ENCODE data around the gene ENO3. TPM values are rescaled to one million over a fixed set of nuclear protein-coding genes. Genes with fewer than 3 reads are reported as not detected.

Gene ENO3
- total RNA-seq, 4 donors from 2014 or later, result 0.31 to 3.6 (median 1.5) TPM; not detected in 1

DNA sequence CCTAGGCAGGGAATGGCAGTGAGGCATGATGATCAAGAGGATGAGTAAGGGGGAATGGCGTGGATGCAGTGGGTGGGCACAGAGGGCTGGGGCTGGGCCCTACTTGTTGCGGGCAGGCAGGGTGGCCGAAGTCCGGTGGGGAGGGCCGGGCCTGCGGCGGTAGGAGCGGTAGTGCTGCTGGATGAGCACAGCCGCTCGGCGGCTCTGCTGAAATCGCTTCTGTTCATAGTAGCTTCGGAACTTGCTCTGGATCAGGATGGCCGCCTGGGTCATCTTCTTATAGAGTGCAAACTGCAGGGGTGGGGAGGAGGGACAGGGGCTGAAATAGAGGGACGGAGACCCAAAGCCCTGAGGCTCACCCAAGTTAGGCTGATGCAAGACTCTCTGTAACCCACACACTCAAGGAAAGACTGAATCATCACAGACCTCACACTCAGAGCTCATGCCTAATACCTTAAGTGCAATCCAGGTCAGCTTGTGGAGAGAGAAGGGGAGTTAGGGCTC is 18.2 kb downstream of the ENO3 start:
- Histone ChIP-seq H3K4me1 (peaks cover 21 to 41% (median 25%) of the 10 kb centered on the region in 3 donors), H3K9me3 (no peaks in the 10 kb centered on the region), H3K27me3 (no peaks in the 10 kb centered on the region), H3K36me3 (peaks cover 7 to 47% (median 23%) of the 10 kb centered on the region in 3 donors), H3K4me3 (peak overlapping the region in 3 of 4 donors; percentile 69 to 84 (median 73)), H3K27ac (peak overlapping the region; percentile 83 to 99 (median 98))
- no peak for DNase-seq
- 71 to 78% methylated on average over 8 to 12 of the region's 15 CpGs for WGBS, 2 donors
- no peak for TF ChIP-seq POLR2A (IDR thresholded peaks at IDR 0.05)
- TF ChIP-seq CTCF (IDR thresholded peaks at IDR 0.05), result no peak
- intact Hi-C loops (cut with DNase I), result no loop called here

- DNase-seq, result no peak
- no peaks in the 10 kb centered on the region for H3K9me3 ChIP-seq
- TF ChIP-seq POLR2A (IDR thresholded peaks at IDR 0.05), result no peak
- no peak for TF ChIP-seq CTCF (IDR thresholded peaks at IDR 0.05)
- H3K4me3 ChIP-seq, result peak overlapping the region in 1 of 4 donors; percentile 84
- 79 to 87% methylated on average over 13 of the region's 16 CpGs for WGBS, 2 donors
- H3K36me3 ChIP-seq, result peaks cover 10 to 52% (median 26%) of the 10 kb centered on the region in 3 donors
- H3K4me1 ChIP-seq, result peaks cover 21 to 41% (median 25%) of the 10 kb centered on the region in 3 donors
- H3K27ac ChIP-seq, result peak overlapping the region; percentile 3 to 99 (median 98)
- no peaks in the 10 kb centered on the region for H3K27me3 ChIP-seq
- intact Hi-C loops (cut with DNase I), result no loop called here
Observed at GRCh38 chr17:4969551-4970173, 18.7 kb downstream of the ENO3 start.

DNA sequence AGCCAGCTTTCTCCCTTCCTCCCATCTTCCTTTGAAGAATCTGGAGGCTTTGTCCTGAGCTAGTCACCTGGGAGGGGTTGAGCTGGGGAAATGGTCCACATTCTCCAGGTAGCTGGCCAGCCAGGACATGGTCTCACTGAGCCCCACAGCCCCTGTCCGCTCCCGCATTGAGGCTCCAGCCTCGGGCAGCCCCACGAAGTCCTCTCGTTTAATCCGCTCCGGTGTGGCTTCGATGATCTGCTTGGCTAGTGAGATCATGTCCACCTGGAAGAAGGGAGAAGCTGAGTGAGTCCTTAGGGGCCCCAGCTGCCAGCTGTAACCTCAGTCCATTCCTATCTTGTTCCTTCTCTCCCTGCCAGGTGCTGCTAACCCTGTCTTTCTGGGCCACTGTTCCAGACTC is 19.4 kb downstream of the ENO3 start:
- H3K4me1 ChIP-seq, result peaks cover 21 to 39% (median 25%) of the 10 kb centered on the region in 3 donors
- no peak overlapping the region for H3K4me3 ChIP-seq
- H3K9me3 ChIP-seq, result no peaks in the 10 kb centered on the region
- peaks cover 10 to 59% (median 26%) of the 10 kb centered on the region in 3 donors for H3K36me3 ChIP-seq
- WGBS, 2 donors, result 83 to 97% methylated on average over 7 of the region's 8 CpGs
- intact Hi-C loops (cut with DNase I), result no loop called here
- H3K27ac ChIP-seq, result peak overlapping the region in 2 of 4 donors; percentile 98 to 99
- no peaks in the 10 kb centered on the region for H3K27me3 ChIP-seq
- DNase-seq, result no peak
- TF ChIP-seq POLR2A (IDR thresholded peaks at IDR 0.05), result no peak

DNA sequence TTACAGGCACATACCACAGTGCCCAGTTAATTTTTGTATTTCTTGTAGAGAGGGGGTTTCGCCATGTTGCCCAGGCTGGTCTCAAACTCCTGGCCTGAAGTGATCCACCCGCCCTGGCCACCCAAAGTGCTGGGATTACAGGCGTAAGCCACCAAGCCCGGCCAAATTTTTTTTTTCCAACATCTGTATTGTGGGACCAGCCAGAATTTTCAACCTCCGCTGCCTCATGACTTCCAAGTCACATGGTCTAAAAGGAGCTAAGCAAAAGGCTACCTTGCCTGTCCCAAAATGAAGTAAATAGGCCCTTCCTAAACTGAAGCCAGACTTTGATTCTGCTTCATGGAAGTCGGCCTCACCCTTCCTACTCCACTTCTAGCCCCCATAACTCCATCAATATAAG is 20.9 kb downstream of the ENO3 start:
- Histone ChIP-seq H3K4me1 (peaks cover 13 to 24% (median 14%) of the 10 kb centered on the region in 3 donors), H3K36me3 (peaks cover 14 to 74% (median 29%) of the 10 kb centered on the region in 3 donors), H3K27me3 (no peaks in the 10 kb centered on the region), H3K9me3 (no peaks in the 10 kb centered on the region), H3K4me3 (no peak overlapping the region), H3K27ac (peak overlapping the region in 1 of 4 donors; percentile 23)
- intact Hi-C loops (cut with DNase I), result no loop called here
- DNase-seq, result no peak
- WGBS, 2 donors, result 78 to 88% methylated on average over 6 of the region's 6 CpGs
- TF ChIP-seq POLR2A (IDR thresholded peaks at IDR 0.05), result no peak
- no peak for TF ChIP-seq CTCF (IDR thresholded peaks at IDR 0.05)

DNA sequence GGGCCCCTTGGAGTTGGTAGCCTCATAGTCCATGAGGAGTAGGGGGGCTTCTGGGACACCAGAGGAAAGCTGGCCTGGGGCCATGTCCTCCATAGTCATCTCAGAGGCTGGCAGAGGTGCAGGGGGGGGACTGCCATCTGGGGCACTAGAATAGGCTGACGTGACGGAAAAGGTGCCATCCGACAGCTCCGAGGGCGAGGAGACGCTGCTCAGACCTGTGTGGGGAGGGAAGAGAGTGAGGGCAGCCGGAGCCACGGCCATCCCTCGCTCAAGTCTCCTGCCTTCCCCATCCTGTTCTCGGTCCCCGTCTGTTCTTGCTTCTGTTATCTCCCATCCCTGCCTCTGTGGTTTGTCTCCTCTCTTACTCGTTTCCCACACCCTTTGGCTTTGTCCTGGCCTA is 21.4 kb downstream of the ENO3 start:
- Histone ChIP-seq H3K36me3 (peaks cover 16 to 79% (median 32%) of the 10 kb centered on the region in 3 donors), H3K27ac (peak overlapping the region in 1 of 4 donors; percentile 23)
- no peak for TF ChIP-seq POLR2A (IDR thresholded peaks at IDR 0.05)
- TF ChIP-seq CTCF (IDR thresholded peaks at IDR 0.05), result no peak

More for the DNA sequence above, 21.4 kb downstream of the ENO3 start:
- DNase-seq, result no peak
- no peaks in the 10 kb centered on the region for H3K27me3 ChIP-seq
- WGBS, 2 donors, result 91 to 93% methylated on average over 12 of the region's 12 CpGs
- no peaks in the 10 kb centered on the region for H3K9me3 ChIP-seq
- intact Hi-C loops (cut with DNase I), result no loop called here
- H3K4me3 ChIP-seq, result no peak overlapping the region
- peaks cover 13 to 23% (median 14%) of the 10 kb centered on the region in 3 donors for H3K4me1 ChIP-seq

All from esophagus squamous epithelium (tissue), 5 donors.